Gastroesophageal sphincter (tissue), 4 donors: ENCODE data around the gene RXRG. TPM values are rescaled to one million over a fixed set of nuclear protein-coding genes. Genes with fewer than 3 reads are reported as not detected.

Source experiments
- ATAC-seq: fragments of 150-250 bp; one replicate; pipeline ENCODE4 v1.9.1; 2016; ENCODE audit warnings: mild to moderate bottlenecking, moderate library complexity
- H3K27ac ChIP-seq, 4 donors: fragments of 200-600 bp; sonication (generic) in 3 of 4; 1 replicate in 3 of 4; 2 replicates in 1 of 4; pipeline ENCODE4 v1.5.1; 2016 to 2019
- H3K27me3 ChIP-seq: fragments of 200-600 bp; sonication (generic); one replicate; pipeline ENCODE4 v1.5.1; 2019
- H3K36me3 ChIP-seq, 2 donors: fragments of 200-600 bp; sonication (generic); one replicate each; pipeline ENCODE4 v1.5.1; 2019; ENCODE audit warnings: control low read depth in 1 of 2
- H3K4me1 ChIP-seq, 3 donors: fragments of 200-600 bp; sonication (generic); 1 replicate in 2 of 3; 2 replicates in 1 of 3; pipeline ENCODE4 v1.5.1; 2016 to 2019; ENCODE audit warnings: control low read depth in 2 of 3
- H3K4me3 ChIP-seq, 2 donors: fragments of 200-600 bp; sonication (generic); one replicate each; pipeline ENCODE4 v1.5.1; 2019; ENCODE audit warnings: mild to moderate bottlenecking in 1 of 2, moderate library complexity in 1 of 2
- H3K9me3 ChIP-seq, 3 donors: fragments of 200-600 bp; sonication (generic); one replicate each; pipeline ENCODE4 v1.5.1; 2017 to 2019; ENCODE audit warnings: control low read depth in 2 of 3
- EP300 ChIP-seq: sonication (generic); formaldehyde crosslinking; IDR thresholded peaks from one replicate; pipeline ENCODE4 v1.6.1; 2017; ENCODE audit warnings: antibody characterized with exemption, mild to moderate bottlenecking
- POLR2A ChIP-seq, 2 donors: fragments of 450-650 bp; IDR thresholded peaks; one replicate each; pipeline ENCODE4 v1.6.1; 2017; ENCODE audit warnings: antibody characterized with exemption in 2 of 2, mild to moderate bottlenecking in 2 of 2, moderate library complexity in 1 of 2
- POLR2AphosphoS5 ChIP-seq: sonication (generic); formaldehyde crosslinking; IDR thresholded peaks from one replicate; pipeline ENCODE4 v1.6.1; 2017; ENCODE audit warnings: antibody characterized with exemption
- WGBS, 2 donors: methylation state at CpG; one replicate each; pipeline ENCODE4 v1.1.5; 2018; ENCODE audit warnings: low coverage in 1 of 2; 5-methylcytosine and 5-hydroxymethylcytosine counted together
- total RNA-seq, 4 donors: library from RNA; depleted of rRNA; stranded (reverse); fragments of >200 nt; gene quantifications; one replicate each; pipeline ENCODE4 v1.1.0, GENCODE V29; 2016
- TF ChIP-seq, protein P1 (sequence below), 4 experiments: fragments of 200-600 bp in 2 of 4; fragments of 450-650 bp in 2 of 4; sonication (generic) in 1 of 4; IDR thresholded peaks; one replicate each; pipeline ENCODE4 v1.5.1; 2017 to 2019; ENCODE audit warnings: antibody characterized with exemption in 4 of 4, mild to moderate bottlenecking in 2 of 4, moderate library complexity in 2 of 4

Gene RXRG
- total RNA-seq, 4 donors from 2014 or later: 2.4 to 6.4 (median 2.7) TPM

DNA sequence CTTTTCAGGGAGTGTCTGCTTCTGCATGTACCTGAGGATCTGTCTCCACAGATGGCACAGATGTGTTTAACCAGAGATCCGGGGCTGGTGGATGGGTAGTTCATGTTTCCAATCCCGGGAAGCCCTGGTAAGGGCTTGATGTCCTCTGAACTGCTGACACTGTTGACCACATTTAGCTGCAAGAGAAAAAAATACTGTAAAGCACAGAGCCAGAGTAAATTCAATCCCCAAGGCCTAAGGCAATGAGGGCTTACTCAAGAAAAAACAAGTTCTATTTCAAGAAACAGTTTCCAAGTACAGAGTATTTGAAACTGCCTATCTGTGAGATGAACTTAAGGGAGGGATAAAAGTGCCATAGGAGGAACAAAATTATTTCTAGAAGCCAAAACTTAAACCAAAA lies 25.1 kb downstream of the RXRG start:
- 40 to 81% methylated on average over 2 of the region's 2 CpGs for WGBS, 2 donors
- TF ChIP-seq POLR2AphosphoS5: no peak
- TF ChIP-seq EP300: no peak
- TF ChIP-seq, protein P1, sequence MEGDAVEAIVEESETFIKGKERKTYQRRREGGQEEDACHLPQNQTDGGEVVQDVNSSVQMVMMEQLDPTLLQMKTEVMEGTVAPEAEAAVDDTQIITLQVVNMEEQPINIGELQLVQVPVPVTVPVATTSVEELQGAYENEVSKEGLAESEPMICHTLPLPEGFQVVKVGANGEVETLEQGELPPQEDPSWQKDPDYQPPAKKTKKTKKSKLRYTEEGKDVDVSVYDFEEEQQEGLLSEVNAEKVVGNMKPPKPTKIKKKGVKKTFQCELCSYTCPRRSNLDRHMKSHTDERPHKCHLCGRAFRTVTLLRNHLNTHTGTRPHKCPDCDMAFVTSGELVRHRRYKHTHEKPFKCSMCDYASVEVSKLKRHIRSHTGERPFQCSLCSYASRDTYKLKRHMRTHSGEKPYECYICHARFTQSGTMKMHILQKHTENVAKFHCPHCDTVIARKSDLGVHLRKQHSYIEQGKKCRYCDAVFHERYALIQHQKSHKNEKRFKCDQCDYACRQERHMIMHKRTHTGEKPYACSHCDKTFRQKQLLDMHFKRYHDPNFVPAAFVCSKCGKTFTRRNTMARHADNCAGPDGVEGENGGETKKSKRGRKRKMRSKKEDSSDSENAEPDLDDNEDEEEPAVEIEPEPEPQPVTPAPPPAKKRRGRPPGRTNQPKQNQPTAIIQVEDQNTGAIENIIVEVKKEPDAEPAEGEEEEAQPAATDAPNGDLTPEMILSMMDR (IDR thresholded peaks at IDR 0.05): no peak
- TF ChIP-seq POLR2A (IDR thresholded peaks at IDR 0.05): no peak
- Histone ChIP-seq H3K4me3 (no peak overlapping the region), H3K36me3 (no peaks in the 10 kb centered on the region), H3K27me3 (peaks cover 18% of the 10 kb centered on the region), H3K27ac (no peak overlapping the region), H3K9me3 (no peaks in the 10 kb centered on the region), H3K4me1 (peaks cover 0 to 18% (median 3%) of the 10 kb centered on the region in 3 donors)
- ATAC-seq: no peak

DNA sequence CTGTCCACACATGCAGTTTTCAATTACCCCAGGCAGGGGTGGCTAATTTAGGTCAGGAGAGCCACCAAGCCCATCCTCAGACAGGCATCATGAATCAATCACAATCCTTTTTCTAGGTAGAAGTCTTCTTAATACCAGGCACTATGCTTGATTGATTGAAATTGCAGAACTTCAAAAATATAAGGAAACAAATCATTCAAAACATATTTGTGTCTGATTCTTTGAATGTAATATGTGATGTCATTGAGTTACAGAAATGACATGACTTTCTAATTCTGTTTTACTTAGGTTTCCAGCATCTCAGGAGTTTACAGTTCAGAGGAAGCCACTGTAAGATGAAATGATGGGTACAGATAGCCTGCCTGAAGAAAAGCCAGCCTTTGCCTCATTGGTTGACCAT lies 26.7 kb downstream of the RXRG start:
- Histone ChIP-seq H3K4me3 (no peak overlapping the region), H3K36me3 (no peaks in the 10 kb centered on the region)
- TF ChIP-seq POLR2A (IDR thresholded peaks at IDR 0.05) (no peak), POLR2AphosphoS5 (no peak), EP300 (no peak)
- TF ChIP-seq, protein P1 (IDR thresholded peaks at IDR 0.05): no peak

DNA sequence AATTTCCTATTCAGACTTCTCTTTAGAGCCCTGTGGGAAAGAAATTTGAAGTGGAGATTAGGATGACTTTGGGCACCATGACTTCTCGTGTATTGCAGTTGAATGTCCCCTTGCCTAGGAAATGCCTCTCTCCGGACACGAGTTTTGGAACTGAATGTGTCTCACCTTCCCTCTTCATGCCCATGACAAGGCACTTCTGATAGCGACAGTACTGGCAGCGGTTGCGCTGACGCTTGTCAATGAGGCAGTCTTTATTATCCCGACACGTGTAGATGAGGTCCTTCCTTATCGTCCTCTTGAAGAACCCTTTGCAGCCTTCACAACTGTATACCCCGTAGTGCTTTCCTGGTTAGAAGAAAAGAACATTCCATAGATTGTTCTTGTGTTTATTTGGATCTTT lies 28.1 kb downstream of the RXRG start:
- Histone ChIP-seq H3K36me3 (no peaks in the 10 kb centered on the region), H3K27ac (no peak overlapping the region), H3K4me1 (no peaks in the 10 kb centered on the region), H3K4me3 (no peak overlapping the region), H3K9me3 (no peaks in the 10 kb centered on the region), H3K27me3 (peaks cover 27% of the 10 kb centered on the region)
- ATAC-seq: no peak
- TF ChIP-seq, protein P1 (IDR thresholded peaks at IDR 0.05): no peak
- no peak for TF ChIP-seq POLR2AphosphoS5
- no peak for TF ChIP-seq POLR2A (IDR thresholded peaks at IDR 0.05)
- TF ChIP-seq EP300: no peak
- WGBS, 2 donors: 83 to 86% methylated on average over 9 to 11 of the region's 11 CpGs

More for the DNA sequence above, 26.7 kb downstream of the RXRG start:
- Histone ChIP-seq H3K4me1 (peaks cover 0 to 6% (median 0%) of the 10 kb centered on the region in 3 donors), H3K9me3 (no peaks in the 10 kb centered on the region), H3K27me3 (peaks cover 27% of the 10 kb centered on the region), H3K27ac (no peak overlapping the region)
- no peak for ATAC-seq

DNA sequence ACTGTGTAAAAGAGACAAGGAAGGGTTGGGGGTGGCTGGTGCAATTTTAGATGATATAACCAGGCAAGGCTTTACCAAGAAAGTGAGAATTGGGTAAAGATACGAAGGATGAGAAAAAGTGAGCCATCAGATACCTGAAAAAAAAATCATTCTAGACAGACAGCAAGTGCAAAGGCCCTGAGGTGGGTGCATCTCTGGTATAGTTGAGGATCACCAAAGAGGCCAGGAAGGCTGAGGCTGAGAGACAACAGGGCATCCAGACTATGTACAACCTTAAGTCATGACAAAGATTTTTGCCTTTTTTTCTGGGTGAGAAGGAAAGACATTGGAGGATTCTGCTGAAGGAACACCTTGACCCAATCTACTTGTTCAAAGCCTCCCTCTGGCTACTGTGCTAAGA lies 29.9 kb downstream of the RXRG start:
- Histone ChIP-seq H3K9me3 (no peaks in the 10 kb centered on the region), H3K4me1 (no peaks in the 10 kb centered on the region), H3K27me3 (peaks cover 42% of the 10 kb centered on the region), H3K4me3 (no peak overlapping the region), H3K27ac (no peak overlapping the region), H3K36me3 (no peaks in the 10 kb centered on the region)
- ATAC-seq: no peak
- TF ChIP-seq, protein P1 (IDR thresholded peaks at IDR 0.05): no peak
- TF ChIP-seq POLR2A (IDR thresholded peaks at IDR 0.05) (no peak), POLR2AphosphoS5 (no peak), EP300 (no peak)
- WGBS, 2 donors: 80% methylated on average over 1 of the region's 1 CpG; no CpG with 5 or more reads in 1 of the 2 donors

DNA sequence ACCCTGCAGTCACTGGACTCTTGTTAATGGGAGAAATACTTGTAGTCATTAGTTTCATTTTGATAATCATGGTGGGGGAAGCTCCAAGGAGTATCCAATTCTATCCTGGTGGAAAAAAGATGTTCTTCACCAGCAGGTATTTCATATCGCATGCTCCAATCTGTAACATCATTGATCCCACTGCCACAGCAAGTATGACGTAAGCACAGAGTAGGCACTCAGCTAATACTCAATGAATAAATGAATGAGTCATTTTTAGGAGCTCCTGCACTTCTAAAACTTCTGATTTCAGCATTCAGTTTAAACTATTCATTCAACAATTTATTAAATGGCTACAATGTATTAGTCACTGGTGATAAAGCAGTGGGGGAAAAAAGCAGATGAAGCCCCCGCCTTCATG lies 30.3 kb downstream of the RXRG start:
- no peak overlapping the region for H3K4me3 ChIP-seq
- no peaks in the 10 kb centered on the region for H3K36me3 ChIP-seq
- no peak for ATAC-seq
- no peak overlapping the region for H3K27ac ChIP-seq
- H3K9me3 ChIP-seq: no peaks in the 10 kb centered on the region
- 83 to 90% methylated on average over 3 of the region's 3 CpGs for WGBS, 2 donors
- H3K27me3 ChIP-seq: peaks cover 42% of the 10 kb centered on the region
- TF ChIP-seq POLR2AphosphoS5 (no peak), EP300 (no peak), POLR2A (IDR thresholded peaks at IDR 0.05) (no peak)
- TF ChIP-seq, protein P1 (IDR thresholded peaks at IDR 0.05): no peak
- H3K4me1 ChIP-seq: no peaks in the 10 kb centered on the region
